GM12878 (cell line): Measurements from ENCODE around the gene SPINK4. TPM values are rescaled to one million over a fixed set of nuclear protein-coding genes. Genes with fewer than 3 reads are reported as not detected.

Experiments
- ATAC-seq: fragments of 200-7000 bp; cut with Tn5 transposase; 3 replicates; pipeline ENCODE4 v1.9.1; 2020; ENCODE audit warnings: mild to moderate bottlenecking, moderate library complexity
- BruUV-seq: library from RNA; stranded (reverse); fragments of 400-500 nt; replicated peaks from 2 replicates; lab custom pipeline; 2021; lab: Mats Ljungman, UMichigan
- CTCF ChIA-PET: fragments of 300-600 bp; sonication (Branson Sonifier 250); formaldehyde crosslinking; extraction: SDS; loops from one replicate; lab custom pipeline; 2021; ENCODE audit warnings: inconsistent platforms; lab: Yijun Ruan, JAX
- POLR2A ChIA-PET: fragments of 350-600 bp; formaldehyde crosslinking; extraction: SDS; loops from one replicate; lab custom pipeline; 2021; ENCODE audit warnings: inconsistent platforms; lab: Charles Lee
- RAD21 ChIA-PET: fragments of 300-600 bp; sonication (Branson Sonifier 250); formaldehyde crosslinking; loops from one replicate; lab custom pipeline; 2023; ENCODE audit warnings: antibody characterized with exemption; ENCODE audit not compliant: unreplicated experiment; lab: Charles Lee
- SMC1A ChIA-PET: fragments of 300-600 bp; sonication (Branson Sonifier 250); formaldehyde crosslinking; loops from one replicate; lab custom pipeline; 2023; ENCODE audit not compliant: unreplicated experiment, uncharacterized antibody; lab: Charles Lee
- DNase-seq: peaks from one replicate; pipeline ENCODE4 v3.0.0-alpha.2; 2011; ENCODE audit warnings: low read depth, low spot score
- FAIRE-seq: peaks from 3 replicates; lab custom pipeline; 2011; peaks lifted over from hg19 to GRCh38; lab: Jason Lieb, UNC
- H2AFZ ChIP-seq: 2 replicates; pipeline ENCODE4 v1.6.0; 2011; ENCODE audit warnings: low read depth, low read length, control low read depth; ENCODE audit not compliant: control insufficient read depth
- H3K27ac ChIP-seq: 2 replicates; pipeline ENCODE4 v1.5.1; 2011; ENCODE audit warnings: control low read depth; ENCODE audit not compliant: control insufficient read depth, insufficient read depth
- H3K27me3 ChIP-seq, 2 experiments: replicated peaks in 1 of 2; 2 replicates each; pipeline versions ENCODE4 v1.6.0 to v1.6.1; 2011; ENCODE audit warnings: low read length in 1 of 2; ENCODE audit not compliant: control insufficient read depth in 2 of 2, insufficient read depth in 2 of 2
- H3K36me3 ChIP-seq, 2 experiments: 2 replicates each; pipeline ENCODE4 v1.5.1; 2011; ENCODE audit warnings: low read length in 1 of 2; ENCODE audit not compliant: control insufficient read depth in 2 of 2, insufficient read depth in 2 of 2
- H3K4me1 ChIP-seq: 2 replicates; pipeline ENCODE4 v1.6.1; 2011; ENCODE audit warnings: mild to moderate bottlenecking, low read length, moderate library complexity, mixed read lengths; ENCODE audit not compliant: control insufficient read depth, insufficient read depth
- H3K4me2 ChIP-seq: 2 replicates; pipeline ENCODE4 v1.6.0; 2011; ENCODE audit warnings: control low read depth; ENCODE audit not compliant: control insufficient read depth, insufficient read depth
- H3K4me3 ChIP-seq: fragments of 200-600 bp; sonication (generic); 2 replicates; pipeline ENCODE4 v1.5.1; 2016
- H3K79me2 ChIP-seq: 2 replicates; pipeline ENCODE4 v1.6.0; 2011; ENCODE audit warnings: low read length; ENCODE audit not compliant: control insufficient read depth, insufficient read depth
- H3K9ac ChIP-seq: 2 replicates; pipeline ENCODE4 v1.8.0; 2011; ENCODE audit warnings: low read length, control low read depth, mixed read lengths; ENCODE audit not compliant: control insufficient read depth, insufficient read depth
- H3K9me3 ChIP-seq: replicated peaks from 3 replicates; pipeline ENCODE4 v1.5.1; 2011; ENCODE audit warnings: mild to moderate bottlenecking, low read length; ENCODE audit not compliant: control insufficient read depth, insufficient read depth
- H4K20me1 ChIP-seq: 2 replicates; pipeline ENCODE4 v1.6.0; 2011; ENCODE audit not compliant: control insufficient read depth, insufficient read depth
- BCLAF1 ChIP-seq: fragments of 450-650 bp; IDR thresholded peaks from 2 replicates; pipeline ENCODE4 v1.6.1; 2017; ENCODE audit warnings: antibody characterized with exemption, mild to moderate bottlenecking, moderate library complexity
- CBFB ChIP-seq: IDR thresholded peaks from 2 replicates; pipeline ENCODE4 v1.6.1; 2016; ENCODE audit warnings: antibody characterized with exemption, low read depth
- IKZF2 ChIP-seq, 2 experiments: fragments of 450-650 bp; IDR thresholded peaks; 2 replicates each; pipeline ENCODE4 v1.6.1; 2017; ENCODE audit warnings: mild to moderate bottlenecking in 2 of 2, moderate library complexity in 2 of 2
- JUND ChIP-seq: IDR thresholded peaks from 2 replicates; pipeline ENCODE4 v1.6.1; 2012; ENCODE audit warnings: low read depth, mild to moderate bottlenecking, low read length, improper control_type of control experiment, moderate library complexity
- PML ChIP-seq: IDR thresholded peaks from 2 replicates; pipeline ENCODE4 v1.6.1; 2012; ENCODE audit warnings: low read length, inconsistent platforms
- POLR2AphosphoS2 ChIP-seq: IDR thresholded peaks from 2 replicates; pipeline ENCODE4 v1.6.1; 2011; ENCODE audit warnings: low read depth, mild to moderate bottlenecking, low read length, improper control_type of control experiment, moderate library complexity
- POU2F2 ChIP-seq: IDR thresholded peaks from 3 replicates; pipeline ENCODE4 v1.6.1; 2011; ENCODE audit warnings: low read depth, mild to moderate bottlenecking, low read length, borderline replicate concordance
- PRDM15 ChIP-seq: fragments of 450-650 bp; formaldehyde crosslinking; IDR thresholded peaks from 2 replicates; pipeline ENCODE4 v1.4.0; 2020; ENCODE audit warnings: mild to moderate bottlenecking, moderate library complexity
- SIN3A ChIP-seq: IDR thresholded peaks from 2 replicates; pipeline ENCODE4 v1.6.1; 2012; ENCODE audit warnings: low read depth, low read length, improper control_type of control experiment
- SIX5 ChIP-seq: IDR thresholded peaks from 2 replicates; pipeline ENCODE4 v1.6.1; 2011; ENCODE audit warnings: mild to moderate bottlenecking, low read depth, low read length, moderate library complexity; ENCODE audit not compliant: severe bottlenecking
- SMC3 ChIP-seq: IDR thresholded peaks from 2 replicates; pipeline ENCODE4 v1.6.1; 2011; ENCODE audit warnings: low read length, improper control_type of control experiment, borderline replicate concordance
- YY1 ChIP-seq: IDR thresholded peaks from 2 replicates; pipeline ENCODE4 v1.6.1; 2011; ENCODE audit warnings: low read depth, mild to moderate bottlenecking, low read length
- ZNF622 ChIP-seq: fragments of 450-650 bp; IDR thresholded peaks from 2 replicates; pipeline ENCODE4 v1.6.1; 2017; ENCODE audit warnings: mild to moderate bottlenecking, inconsistent platforms
- WGBS: methylation state at CpG from one replicate; pipeline ENCODE4 v1.1.6; 2016; ENCODE audit warnings: low lambda C conversion rate; ENCODE audit not compliant: insufficient replicate concordance, insufficient coverage; ENCODE audit errors: missing lambda C conversion rate; 5-methylcytosine and 5-hydroxymethylcytosine counted together
- in situ Hi-C: fragments of 300-500 bp; cut with MboI; formaldehyde crosslinking; loops from 9 replicates; pipeline ENCODE4 v1.14.3; 2018; ENCODE audit warnings: mixed read lengths
- intact Hi-C: fragments of 100-400 bp; cut with micrococcal nuclease; formaldehyde crosslinking; loops from one replicate; pipeline ENCODE4 v1.14.2; 2022; ENCODE audit not compliant: unreplicated experiment
- polyA plus RNA-seq, 11 experiments: library from polyadenylated mRNA; depleted of rRNA in 4 of 11; unstranded in 6 of 11; stranded (reverse) in 5 of 11; fragments of >200 nt; fragmentation: Nextera tagmentation in 4 of 11; fragmentation: Illumina TruSeq in 1 of 11; extraction: Ambion mirVana in 4 of 11; extraction: Trizol in 1 of 11; gene quantifications; 1 replicate in 1 of 11; 2 replicates in 10 of 11; pipeline versions ENCODE4 v1.2.1 to v1.2.3, GENCODE V29; 2011 to 2016; ENCODE audit warnings: inconsistent platforms in 2 of 11, missing spikeins in 2 of 11, low read depth in 1 of 11
- total RNA-seq, 4 experiments: library from RNA; depleted of rRNA in 3 of 4; stranded (reverse); fragments of >200 nt in 3 of 4; fragmentation: Illumina TruSeq in 1 of 4; extraction: Trizol in 1 of 4; gene quantifications; 2 replicates each; pipeline versions ENCODE4 v1.2.1 to v1.2.3, GENCODE V29; 2013 to 2021
- TF ChIP-seq, protein P1 (sequence below): fragments of 450-650 bp; IDR thresholded peaks from 2 replicates; pipeline ENCODE4 v1.6.1; 2018; ENCODE audit warnings: mild to moderate bottlenecking, low read depth, moderate library complexity; ENCODE audit not compliant: partially characterized antibody
- TF ChIP-seq, protein P2 (sequence below): IDR thresholded peaks from 2 replicates; pipeline ENCODE4 v1.6.1; 2011; ENCODE audit warnings: borderline replicate concordance, low read depth, mild to moderate bottlenecking, moderate library complexity, mixed read lengths, low read length; ENCODE audit not compliant: insufficient read depth; ENCODE audit errors: extremely low read length

Gene SPINK4
- total and polyA plus RNA-seq, 10 of the 15 experiments (the other 5 are each of a cell fraction or from before 2014, with no cell fraction given): not detected

GRCh38 chr9:33254211-33254610 lies 14.2 kb downstream of the SPINK4 start:
- no peak overlapping the region for H2AFZ ChIP-seq
- H3K4me1 ChIP-seq: peaks cover 13% of the 10 kb centered on the region
- no peaks in the 10 kb centered on the region for H4K20me1 ChIP-seq
- SMC1A ChIA-PET: no interaction called here
- no peak for FAIRE-seq
- intact Hi-C loops (no loop called here), in situ Hi-C loops (no loop called here)
- no peak overlapping the region for H3K9ac ChIP-seq
- 99% methylated on average over 4 of the region's 4 CpGs for WGBS
- H3K27ac ChIP-seq: no peak overlapping the region
- no peak overlapping the region for H3K4me2 ChIP-seq
- DNase-seq: no peak
- CTCF ChIA-PET: interaction anchor here (0.6 kb wide), 1 partner anchor 110 kb away, joined by 3 read pairs; no protein-coding TSS in a partner anchor
- H3K79me2 ChIP-seq: no peaks in the 10 kb centered on the region
- POLR2A ChIA-PET: interaction anchor here (0.7 kb wide), 1 partner anchor 22 kb away, joined by 3 read pairs; no protein-coding TSS in a partner anchor
- H3K36me3 ChIP-seq: peaks cover 22 to 32% of the 10 kb centered on the region in 2 experiments
- H3K27me3 ChIP-seq: no peaks in the 10 kb centered on the region
- H3K9me3 ChIP-seq: no peaks in the 10 kb centered on the region
- ATAC-seq: no peak
- no TSS peak for BruUV-seq
- RAD21 ChIA-PET: interaction anchor here (1.7 kb wide), 1 partner anchor 28 kb away, joined by 4 read pairs; no protein-coding TSS in a partner anchor
- no peak overlapping the region for H3K4me3 ChIP-seq
- TF ChIP-seq POLR2AphosphoS2 (no peak), IKZF2 (IDR thresholded peaks at IDR 0.05) (no peak), JUND (no peak), PML (no peak), SIX5 (no peak), SIN3A (no peak), BCLAF1 (no peak), CBFB (no peak), ZNF622 (no peak), POU2F2 (no peak), YY1 (no peak), SMC3 (no peak), PRDM15 (CRISPR knock-in tag) (no peak)
- TF ChIP-seq, protein P1, sequence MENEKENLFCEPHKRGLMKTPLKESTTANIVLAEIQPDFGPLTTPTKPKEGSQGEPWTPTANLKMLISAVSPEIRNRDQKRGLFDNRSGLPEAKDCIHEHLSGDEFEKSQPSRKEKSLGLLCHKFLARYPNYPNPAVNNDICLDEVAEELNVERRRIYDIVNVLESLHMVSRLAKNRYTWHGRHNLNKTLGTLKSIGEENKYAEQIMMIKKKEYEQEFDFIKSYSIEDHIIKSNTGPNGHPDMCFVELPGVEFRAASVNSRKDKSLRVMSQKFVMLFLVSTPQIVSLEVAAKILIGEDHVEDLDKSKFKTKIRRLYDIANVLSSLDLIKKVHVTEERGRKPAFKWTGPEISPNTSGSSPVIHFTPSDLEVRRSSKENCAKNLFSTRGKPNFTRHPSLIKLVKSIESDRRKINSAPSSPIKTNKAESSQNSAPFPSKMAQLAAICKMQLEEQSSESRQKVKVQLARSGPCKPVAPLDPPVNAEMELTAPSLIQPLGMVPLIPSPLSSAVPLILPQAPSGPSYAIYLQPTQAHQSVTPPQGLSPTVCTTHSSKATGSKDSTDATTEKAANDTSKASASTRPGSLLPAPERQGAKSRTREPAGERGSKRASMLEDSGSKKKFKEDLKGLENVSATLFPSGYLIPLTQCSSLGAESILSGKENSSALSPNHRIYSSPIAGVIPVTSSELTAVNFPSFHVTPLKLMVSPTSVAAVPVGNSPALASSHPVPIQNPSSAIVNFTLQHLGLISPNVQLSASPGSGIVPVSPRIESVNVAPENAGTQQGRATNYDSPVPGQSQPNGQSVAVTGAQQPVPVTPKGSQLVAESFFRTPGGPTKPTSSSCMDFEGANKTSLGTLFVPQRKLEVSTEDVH: no peak
- TF ChIP-seq, protein P2, sequence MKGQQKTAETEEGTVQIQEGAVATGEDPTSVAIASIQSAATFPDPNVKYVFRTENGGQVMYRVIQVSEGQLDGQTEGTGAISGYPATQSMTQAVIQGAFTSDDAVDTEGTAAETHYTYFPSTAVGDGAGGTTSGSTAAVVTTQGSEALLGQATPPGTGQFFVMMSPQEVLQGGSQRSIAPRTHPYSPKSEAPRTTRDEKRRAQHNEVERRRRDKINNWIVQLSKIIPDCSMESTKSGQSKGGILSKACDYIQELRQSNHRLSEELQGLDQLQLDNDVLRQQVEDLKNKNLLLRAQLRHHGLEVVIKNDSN: no peak
